Mesenchymal stem cell (in vitro differentiated cells and primary cell): Measurements from ENCODE around the gene RPS8.

Source experiments
- DNase-seq: peaks from one replicate; pipeline ENCODE4 v3.0.0-alpha.2; 2013
- H2AFZ ChIP-seq: one replicate; pipeline ENCODE4 v1.6.1; 2013; ENCODE audit warnings: low read depth, mild to moderate bottlenecking, control low read depth, inconsistent platforms, low read length, moderate library complexity
- H2AK5ac ChIP-seq: 2 replicates; pipeline ENCODE4 v1.6.1; 2013; ENCODE audit warnings: low read length, moderate library complexity, mild to moderate bottlenecking, inconsistent platforms; ENCODE audit not compliant: severe bottlenecking
- H2BK120ac ChIP-seq: one replicate; pipeline ENCODE4 v1.6.1; 2013; ENCODE audit warnings: low read depth, mild to moderate bottlenecking, inconsistent platforms, low read length, moderate library complexity
- H2BK12ac ChIP-seq, 2 experiments: one replicate each; pipeline ENCODE4 v1.6.1; 2013; ENCODE audit warnings: inconsistent platforms in 2 of 2, low read length in 2 of 2, mild to moderate bottlenecking in 2 of 2, moderate library complexity in 2 of 2, control low read depth in 1 of 2
- H2BK15ac ChIP-seq: one replicate; pipeline ENCODE4 v1.6.1; 2013; ENCODE audit warnings: mild to moderate bottlenecking, low read depth, inconsistent platforms; ENCODE audit not compliant: poor library complexity, severe bottlenecking
- H2BK5ac ChIP-seq: 2 replicates; pipeline ENCODE4 v1.6.1; 2013; ENCODE audit warnings: low read depth, mild to moderate bottlenecking, low read length, control low read depth, inconsistent platforms; ENCODE audit not compliant: poor library complexity, severe bottlenecking
- H3K14ac ChIP-seq, 2 experiments: one replicate each; pipeline ENCODE4 v1.6.1; 2013; ENCODE audit warnings: inconsistent platforms in 2 of 2, low read length in 2 of 2, control low read depth in 1 of 2, mild to moderate bottlenecking in 1 of 2, moderate library complexity in 1 of 2
- H3K18ac ChIP-seq, 2 experiments: one replicate each; pipeline ENCODE4 v1.6.1; 2013; ENCODE audit warnings: inconsistent platforms in 2 of 2, low read length in 2 of 2, control low read depth in 1 of 2, low read depth in 1 of 2, mild to moderate bottlenecking in 1 of 2
- H3K23ac ChIP-seq, 2 experiments: one replicate each; pipeline ENCODE4 v1.6.1; 2013; ENCODE audit warnings: inconsistent platforms in 2 of 2, low read length in 2 of 2, mild to moderate bottlenecking in 2 of 2, moderate library complexity in 2 of 2, control low read depth in 1 of 2
- H3K27ac ChIP-seq: 2 replicates; pipeline ENCODE4 v1.5.1; 2013; ENCODE audit warnings: mild to moderate bottlenecking, moderate library complexity, low read length, control low read depth, inconsistent platforms; ENCODE audit not compliant: poor library complexity, severe bottlenecking
- H3K27me3 ChIP-seq, 2 experiments: 2 replicates each; pipeline versions ENCODE4 v1.6.1 to v1.7.0; 2013; ENCODE audit warnings: low read length in 2 of 2, mild to moderate bottlenecking in 2 of 2, moderate library complexity in 2 of 2, control low read depth in 1 of 2, inconsistent platforms in 1 of 2; ENCODE audit not compliant: control insufficient read depth in 1 of 2, insufficient read depth in 1 of 2
- H3K36me3 ChIP-seq, 2 experiments: 2 replicates each; pipeline versions ENCODE4 v1.6.1 to v1.7.0; 2013; ENCODE audit warnings: low read length in 2 of 2, control low read depth in 1 of 2, inconsistent platforms in 1 of 2, low read depth in 1 of 2, mild to moderate bottlenecking in 1 of 2; ENCODE audit not compliant: insufficient read depth in 2 of 2, control insufficient read depth in 1 of 2
- H3K4ac ChIP-seq, 2 experiments: one replicate each; pipeline ENCODE4 v1.6.1; 2013; ENCODE audit warnings: inconsistent platforms in 2 of 2, low read length in 2 of 2, mild to moderate bottlenecking in 2 of 2, moderate library complexity in 2 of 2, control low read depth in 1 of 2, low read depth in 1 of 2
- H3K4me1 ChIP-seq: 2 replicates; pipeline ENCODE4 v1.6.1; 2013; ENCODE audit warnings: low read depth, low read length, control low read depth; ENCODE audit not compliant: control insufficient read depth, insufficient read depth
- H3K4me2 ChIP-seq: 2 replicates; pipeline ENCODE4 v1.6.1; 2013; ENCODE audit warnings: low read length, mild to moderate bottlenecking, inconsistent platforms; ENCODE audit not compliant: poor library complexity, severe bottlenecking
- H3K4me3 ChIP-seq, 2 experiments: 2 replicates each; pipeline versions ENCODE4 v1.5.1 to v1.7.0; 2013; ENCODE audit warnings: low read length in 2 of 2, mild to moderate bottlenecking in 2 of 2, control low read depth in 1 of 2, low read depth in 1 of 2; ENCODE audit not compliant: insufficient read depth in 1 of 2
- H3K79me1 ChIP-seq: replicated peaks from 2 replicates; pipeline ENCODE4 v1.6.1; 2013; ENCODE audit warnings: mild to moderate bottlenecking, control low read depth, low read length, inconsistent platforms; ENCODE audit not compliant: poor library complexity, severe bottlenecking
- H3K9ac ChIP-seq: 2 replicates; pipeline ENCODE4 v1.7.0; 2013; ENCODE audit warnings: mild to moderate bottlenecking, low read length, moderate library complexity
- H3K9me3 ChIP-seq: 2 replicates; pipeline ENCODE4 v1.7.0; 2013; ENCODE audit warnings: mild to moderate bottlenecking, low read length; ENCODE audit not compliant: control insufficient read depth
- H4K8ac ChIP-seq: one replicate; pipeline ENCODE4 v1.6.1; 2013; ENCODE audit warnings: inconsistent platforms, mild to moderate bottlenecking, low read length, moderate library complexity
- H4K91ac ChIP-seq: one replicate; pipeline ENCODE4 v1.6.1; 2013; ENCODE audit warnings: mild to moderate bottlenecking, low read length, inconsistent platforms
- WGBS: methylation state at CpG from one replicate; pipeline ENCODE4 v1.1.7; 2013; ENCODE audit warnings: mixed read lengths; 5-methylcytosine and 5-hydroxymethylcytosine counted together

The RPS8 gene

GRCh38 chr1:44819608-44820327 is 44.4 kb downstream of the RPS8 start:
- H3K27me3 ChIP-seq: no peaks in the 10 kb centered on the region
- H4K91ac ChIP-seq: peak overlapping the region; percentile 100
- no peak overlapping the region for H3K23ac ChIP-seq
- peaks cover 6 to 21% of the 10 kb centered on the region in 2 experiments for H3K36me3 ChIP-seq
- H2AFZ ChIP-seq: peak overlapping the region; percentile 75
- DNase-seq: peak; percentile 97
- peak overlapping the region; percentile 97 for H3K27ac ChIP-seq
- H3K4me1 ChIP-seq: peaks cover 14% of the 10 kb centered on the region
- H4K8ac ChIP-seq: peak overlapping the region; percentile 96
- H3K79me1 ChIP-seq: no peaks in the 10 kb centered on the region
- H2BK15ac ChIP-seq: peak overlapping the region; percentile 74
- peak overlapping the region; percentile 11 to 50 for H2BK12ac ChIP-seq
- peak overlapping the region; percentile 82 to 90 for H3K4ac ChIP-seq
- peak overlapping the region; percentile 66 for H2AK5ac ChIP-seq
- peak overlapping the region; percentile 98 to 99 for H3K18ac ChIP-seq
- H3K4me2 ChIP-seq: peak overlapping the region; percentile 83
- peak overlapping the region; percentile 100 for H2BK5ac ChIP-seq
- WGBS: 2% methylated on average over 31 of the region's 33 CpGs
- H3K4me3 ChIP-seq: peak overlapping the region; percentile 58 to 76
- H2BK120ac ChIP-seq: peak overlapping the region; percentile 29
- no peaks in the 10 kb centered on the region for H3K9me3 ChIP-seq
- H3K14ac ChIP-seq: peak overlapping the region in 1 of 2 experiments; percentile 76
- H3K9ac ChIP-seq: peak overlapping the region; percentile 90

- Histone ChIP-seq H3K9ac (peak overlapping the region; percentile 90), H2BK12ac (peak overlapping the region; percentile 11 to 59), H2BK120ac (peak overlapping the region; percentile 29), H2AK5ac (peak overlapping the region; percentile 22), H3K18ac (peak overlapping the region; percentile 98 to 99), H3K9me3 (no peaks in the 10 kb centered on the region), H3K4me3 (peak overlapping the region; percentile 58 to 76), H3K4me1 (peaks cover 12% of the 10 kb centered on the region), H3K23ac (no peak overlapping the region), H4K91ac (peak overlapping the region; percentile 100), H3K27ac (peak overlapping the region; percentile 97), H3K27me3 (no peaks in the 10 kb centered on the region), H4K8ac (peak overlapping the region; percentile 96), H3K4me2 (peak overlapping the region; percentile 83), H2BK15ac (peak overlapping the region; percentile 74), H3K14ac (peak overlapping the region in 1 of 2 experiments; percentile 8), H3K36me3 (peaks cover 3 to 13% of the 10 kb centered on the region in 2 experiments), H3K79me1 (no peaks in the 10 kb centered on the region), H2BK5ac (no peak overlapping the region), H3K4ac (peak overlapping the region; percentile 82 to 90), H2AFZ (peak overlapping the region; percentile 75)
- DNase-seq: no peak
- 63% methylated on average over 25 of the region's 25 CpGs for WGBS
Measured at GRCh38 chr1:44820328-44821239, 45.2 kb downstream of the RPS8 start.

GRCh38 chr1:44821240-44821715 is 45.9 kb downstream of the RPS8 start:
- H3K18ac ChIP-seq: no peak overlapping the region
- peak overlapping the region; percentile 7 to 59 for H2BK12ac ChIP-seq

More at GRCh38 chr1:44821240-44821715, 45.9 kb downstream of the RPS8 start:
- H2AFZ ChIP-seq: no peak overlapping the region
- 96% methylated on average over 8 of the region's 9 CpGs for WGBS
- no peak overlapping the region for H3K4me2 ChIP-seq
- no peak overlapping the region for H3K27ac ChIP-seq
- no peak overlapping the region for H4K91ac ChIP-seq
- no peak overlapping the region for H2BK15ac ChIP-seq
- no peak overlapping the region for H3K14ac ChIP-seq
- no peak overlapping the region for H3K4me3 ChIP-seq
- H3K4me1 ChIP-seq: peaks cover 13% of the 10 kb centered on the region
- no peak overlapping the region for H2BK5ac ChIP-seq
- DNase-seq: no peak
- no peaks in the 10 kb centered on the region for H3K79me1 ChIP-seq
- H4K8ac ChIP-seq: no peak overlapping the region
- H3K23ac ChIP-seq: no peak overlapping the region
- H2BK120ac ChIP-seq: no peak overlapping the region
- no peaks in the 10 kb centered on the region for H3K27me3 ChIP-seq
- H3K9ac ChIP-seq: peak overlapping the region; percentile 90
- H2AK5ac ChIP-seq: no peak overlapping the region
- peaks cover 3 to 8% of the 10 kb centered on the region in 2 experiments for H3K36me3 ChIP-seq
- no peak overlapping the region for H3K4ac ChIP-seq
- no peaks in the 10 kb centered on the region for H3K9me3 ChIP-seq
